ENCODE results near the gene SLC25A36.

- TF ChIP-seq POLR2AphosphoS5 (IDR thresholded peaks at IDR 0.05; ENCODE audit: low read depth, low read length), result no peak
- no peak for TF ChIP-seq SIN3A (IDR thresholded peaks at IDR 0.05; ENCODE audit: borderline replicate concordance, insufficient read depth, low read length)
- TF ChIP-seq REST (IDR thresholded peaks at IDR 0.05; ENCODE audit: insufficient read depth in 1 of 2, low read depth in 2 of 2, low read length in 2 of 2), result no peak
- TF ChIP-seq TAF1 (IDR thresholded peaks at IDR 0.05; ENCODE audit: borderline replicate concordance, insufficient read depth, low read length), result no peak
- TF ChIP-seq FOXP2 (optimal IDR thresholded peaks at IDR 0.05; ENCODE audit: borderline replicate concordance, extremely low read depth, extremely low read length, insufficient read depth), result no peak
Observed at GRCh38 chr3:140906785-140907184, 34.9 kb upstream of the SLC25A36 start.

Data from PFSK-1 (cell line).